ENCODE data around the gene FBXL16. TPM values are rescaled to one million over a fixed set of nuclear protein-coding genes. Genes with fewer than 3 reads are reported as not detected.

FBXL16 gene
- total RNA-seq, 4 donors from 2014 or later: 13.7 to 23.1 (median 17.9) TPM

- DNase-seq (ENCODE audit: low spot score in 2 of 2): no peak
- WGBS: 80% methylated on average over 18 of the region's 38 CpGs
- peaks cover 34% of the 10 kb centered on the region for H3K36me3 ChIP-seq
- no peak for TF ChIP-seq EP300 (IDR thresholded peaks at IDR 0.05)
- TF ChIP-seq CTCF (IDR thresholded peaks at IDR 0.05): no peak
- peak overlapping the region; percentile 93 for H3K4me3 ChIP-seq
- H3K9me3 ChIP-seq: no peaks in the 10 kb centered on the region
- H3K27me3 ChIP-seq: peaks cover 3% of the 10 kb centered on the region
- H3K27ac ChIP-seq: no peak overlapping the region
- peaks cover 23% of the 10 kb centered on the region for H3K4me1 ChIP-seq
Measured at GRCh38 chr16:739560-740458, 34.2 kb upstream of the FBXL16 start.

- no peak overlapping the region for H3K27ac ChIP-seq
- H3K27me3 ChIP-seq: no peaks in the 10 kb centered on the region
- WGBS: 97% methylated on average over 29 of the region's 29 CpGs
- H3K36me3 ChIP-seq: peaks cover 62% of the 10 kb centered on the region
- no peak for DNase-seq (ENCODE audit: low spot score in 2 of 2)
- no peak for TF ChIP-seq POLR2AphosphoS5 (IDR thresholded peaks at IDR 0.05)
- no peak for TF ChIP-seq POLR2A (IDR thresholded peaks at IDR 0.05)
- TF ChIP-seq CTCF (IDR thresholded peaks at IDR 0.05): no peak
- no peak for TF ChIP-seq EP300 (IDR thresholded peaks at IDR 0.05)
- H3K4me3 ChIP-seq: no peak overlapping the region
- H3K4me1 ChIP-seq: peaks cover 23% of the 10 kb centered on the region
- H3K9me3 ChIP-seq: no peaks in the 10 kb centered on the region
Measured at GRCh38 chr16:736936-737481, 31.4 kb upstream of the FBXL16 start.

GRCh38 chr16:735982-736453 lies 30.4 kb upstream of the FBXL16 start:
- TF ChIP-seq POLR2AphosphoS5 (IDR thresholded peaks at IDR 0.05) (no peak), CTCF (IDR thresholded peaks at IDR 0.05) (no peak), POLR2A (IDR thresholded peaks at IDR 0.05) (no peak)
- H3K4me3 ChIP-seq: no peak overlapping the region
- peaks cover 72% of the 10 kb centered on the region for H3K36me3 ChIP-seq
- no peak overlapping the region for H3K27ac ChIP-seq
- no peak for DNase-seq (ENCODE audit: low spot score in 2 of 2)
- WGBS: 95% methylated on average over 13 of the region's 13 CpGs
- H3K4me1 ChIP-seq: peaks cover 18% of the 10 kb centered on the region
- no peaks in the 10 kb centered on the region for H3K27me3 ChIP-seq
- H3K9me3 ChIP-seq: no peaks in the 10 kb centered on the region

- peaks cover 73% of the 10 kb centered on the region for H3K36me3 ChIP-seq
- 92% methylated on average over 12 of the region's 25 CpGs for WGBS
- DNase-seq (ENCODE audit: low spot score in 2 of 2): no peak
Measured at GRCh38 chr16:734981-735881, 29.6 kb upstream of the FBXL16 start.

More at GRCh38 chr16:734981-735881, 29.6 kb upstream of the FBXL16 start:
- Histone ChIP-seq H3K4me1 (peaks cover 16% of the 10 kb centered on the region), H3K9me3 (no peaks in the 10 kb centered on the region), H3K27ac (no peak overlapping the region), H3K4me3 (no peak overlapping the region), H3K27me3 (no peaks in the 10 kb centered on the region)
- no peak for TF ChIP-seq EP300 (IDR thresholded peaks at IDR 0.05)
- no peak for TF ChIP-seq CTCF (IDR thresholded peaks at IDR 0.05)
- TF ChIP-seq POLR2A (IDR thresholded peaks at IDR 0.05): no peak
- no peak for TF ChIP-seq POLR2AphosphoS5 (IDR thresholded peaks at IDR 0.05)

Data from suprapubic skin (tissue), 4 donors.